ENCODE measurements around the gene RMND5A. TPM values are rescaled to one million over a fixed set of nuclear protein-coding genes. Genes with fewer than 3 reads are reported as not detected.

Gene RMND5A
- total RNA-seq, 1 donor from 2014 or later = 32.1 TPM

- intact Hi-C loops (cut with DNase I) = no loop called here
- ATAC-seq (no peak), DNase-seq (no peak)
- no peaks in the 10 kb centered on the region for H3K9me3 ChIP-seq
- H3K27ac ChIP-seq = no peak overlapping the region
- no peak overlapping the region for H3K4me3 ChIP-seq
- H3K36me3 ChIP-seq = peaks cover 10% of the 10 kb centered on the region
- H3K27me3 ChIP-seq (ENCODE audit: low read depth) = no peaks in the 10 kb centered on the region
- TF ChIP-seq CTCF (IDR thresholded peaks at IDR 0.05) = no peak
- no peaks in the 10 kb centered on the region for H3K4me1 ChIP-seq
These were observed 59.9 kb downstream of the RMND5A start for GRCh38 chr2:86779971-86780370.

GRCh38 chr2:86781363-86781762 lies 61.3 kb downstream of the RMND5A start:
- Histone ChIP-seq H3K4me1 (no peaks in the 10 kb centered on the region), H3K9me3 (no peaks in the 10 kb centered on the region), H3K27ac (no peak overlapping the region), H3K27me3 (ENCODE audit: low read depth) (peaks cover 3% of the 10 kb centered on the region), H3K4me3 (no peak overlapping the region), H3K36me3 (no peaks in the 10 kb centered on the region)
- DNase-seq (no peak), ATAC-seq (no peak)
- no peak for TF ChIP-seq CTCF (IDR thresholded peaks at IDR 0.05)
- intact Hi-C loops (cut with DNase I) = no loop called here

- Histone ChIP-seq H3K36me3 (no peaks in the 10 kb centered on the region), H3K27ac (no peak overlapping the region), H3K4me3 (no peak overlapping the region), H3K9me3 (no peaks in the 10 kb centered on the region), H3K27me3 (ENCODE audit: low read depth) (peaks cover 10% of the 10 kb centered on the region), H3K4me1 (no peaks in the 10 kb centered on the region)
- no peak for DNase-seq
- peak; percentile 46 to 54 for ATAC-seq
- intact Hi-C loops (cut with DNase I) = no loop called here
- TF ChIP-seq CTCF (IDR thresholded peaks at IDR 0.05) = no peak
These were observed 62.7 kb downstream of the RMND5A start for GRCh38 chr2:86782748-86783147.

- Histone ChIP-seq H3K27me3 (ENCODE audit: low read depth) (peaks cover 16% of the 10 kb centered on the region), H3K4me1 (peaks cover 2% of the 10 kb centered on the region), H3K36me3 (no peaks in the 10 kb centered on the region), H3K4me3 (no peak overlapping the region), H3K27ac (no peak overlapping the region), H3K9me3 (no peaks in the 10 kb centered on the region)
- intact Hi-C loops (cut with DNase I) = no loop called here
- TF ChIP-seq CTCF (IDR thresholded peaks at IDR 0.05) = no peak
- ATAC-seq = no peak
- DNase-seq = no peak
These were observed 63.7 kb downstream of the RMND5A start for GRCh38 chr2:86783615-86784339.

- H3K4me3 ChIP-seq = no peak overlapping the region
- no peaks in the 10 kb centered on the region for H3K9me3 ChIP-seq
- peaks cover 19% of the 10 kb centered on the region for H3K4me1 ChIP-seq
- DNase-seq (no peak), ATAC-seq (peak; percentile 20 to 49)
- no peak for TF ChIP-seq CTCF (IDR thresholded peaks at IDR 0.05)
- intact Hi-C loops (cut with DNase I) = no loop called here
- peaks cover 32% of the 10 kb centered on the region for H3K27me3 ChIP-seq (ENCODE audit: low read depth)
- no peaks in the 10 kb centered on the region for H3K36me3 ChIP-seq
- H3K27ac ChIP-seq = no peak overlapping the region
These were observed 65.4 kb downstream of the RMND5A start for GRCh38 chr2:86785456-86785855.

Measured in lower lobe of right lung (tissue), 2 donors.